GM21360 (cell line): ENCODE measurements around the gene YES1.
"Not testable (repeated sequence)": the region's sequence is repeated elsewhere in the genome, so short reads cannot be mapped to it uniquely, and the experiment has no call there.

ENCODE experiments used
- ATAC-seq: cut with Tn5 transposase; IDR thresholded peaks from one replicate; pipeline ENCODE4 v1.9.1; 2021; ENCODE audit warnings: mild to moderate bottlenecking, moderate library complexity; ENCODE audit not compliant: unreplicated experiment

YES1 gene

GRCh38 chr18:785242-785641, 26.8 kb downstream of the YES1 start:
- no peak for ATAC-seq

- ATAC-seq, result no peak
Observed at GRCh38 chr18:784470-785172, 27.4 kb downstream of the YES1 start.

GRCh38 chr18:778194-778927, 33.7 kb downstream of the YES1 start:
- no peak for ATAC-seq

- no peak for ATAC-seq
Observed at GRCh38 chr18:777021-777420, 35.0 kb downstream of the YES1 start.

- not testable (repeated sequence) for ATAC-seq
Observed at GRCh38 chr18:776044-776443, 36.0 kb downstream of the YES1 start.

GRCh38 chr18:774811-775210, 37.2 kb downstream of the YES1 start:
- ATAC-seq, result no peak

GRCh38 chr18:773980-774624, 37.9 kb downstream of the YES1 start:
- no peak for ATAC-seq

- no peak for ATAC-seq
Observed at GRCh38 chr18:770583-770961, 41.5 kb downstream of the YES1 start.

- ATAC-seq, result no peak
Observed at GRCh38 chr18:767961-768360, 44.1 kb downstream of the YES1 start.

- ATAC-seq, result no peak
Observed at GRCh38 chr18:767084-767882, 44.8 kb downstream of the YES1 start.

GRCh38 chr18:766550-766860, 45.5 kb downstream of the YES1 start:
- ATAC-seq, result no peak

GRCh38 chr18:765764-766549, 46.1 kb downstream of the YES1 start:
- no peak for ATAC-seq

GRCh38 chr18:759864-760263, 52.2 kb downstream of the YES1 start:
- ATAC-seq, result not testable (repeated sequence)

- ATAC-seq, result no peak
Observed at GRCh38 chr18:755506-755905, 56.5 kb downstream of the YES1 start.

- no peak for ATAC-seq
Observed at GRCh38 chr18:754656-755055, 57.4 kb downstream of the YES1 start.

- no peak for ATAC-seq
Observed at GRCh38 chr18:750456-750855, 61.6 kb downstream of the YES1 start.

- no peak for ATAC-seq
Observed at GRCh38 chr18:744832-745597, 67.0 kb downstream of the YES1 start.

GRCh38 chr18:741931-742512, 70.0 kb downstream of the YES1 start:
- no peak for ATAC-seq

GRCh38 chr18:732371-732770, 79.7 kb downstream of the YES1 start:
- no peak for ATAC-seq

- no peak for ATAC-seq
Observed at GRCh38 chr18:731185-731584, 80.9 kb downstream of the YES1 start.
